ENCODE measurements around the gene TOMM34.

TOMM34 gene

GRCh38 chr20:44930517-44931168 lies 29.6 kb downstream of the TOMM34 start:
- no peak for TF ChIP-seq CTCF (IDR thresholded peaks at IDR 0.05; ENCODE audit: control extremely low read depth, extremely low read depth, low read depth, missing control alignments)
- ChIA-PET CTCF (interaction anchor here (2.5 to 2.6 kb wide), 2 partner anchors 11 to 13 kb away, joined by 8 read pairs; no protein-coding TSS in a partner anchor), POLR2A (no interaction called here)
- DNase-seq (ENCODE audit: extremely low spot score) = no peak

GRCh38 chr20:44928595-44928994 lies 31.6 kb downstream of the TOMM34 start:
- POLR2A ChIA-PET = no interaction called here
- CTCF ChIA-PET = interaction anchor here (1.1 to 2.0 kb wide), 3 partner anchors 11 to 40 kb away, joined by 3 to 5 read pairs (median 3); no protein-coding TSS in a partner anchor
- no peak for TF ChIP-seq CTCF (IDR thresholded peaks at IDR 0.05; ENCODE audit: control extremely low read depth, extremely low read depth, low read depth, missing control alignments)
- DNase-seq (ENCODE audit: extremely low spot score) = no peak

GRCh38 chr20:44924541-44924940 lies 35.7 kb downstream of the TOMM34 start:
- DNase-seq (ENCODE audit: extremely low spot score) = no peak
- ChIA-PET CTCF (interaction anchor here (1.0 to 1.9 kb wide), 4 partner anchors 17 to 177 kb away, joined by 3 to 7 read pairs (median 4); no protein-coding TSS in a partner anchor), POLR2A (no interaction called here)
- TF ChIP-seq CTCF (IDR thresholded peaks at IDR 0.05; ENCODE audit: control extremely low read depth, extremely low read depth, low read depth, missing control alignments) = no peak

GRCh38 chr20:44921447-44921846 lies 38.8 kb downstream of the TOMM34 start:
- CTCF ChIA-PET = no interaction called here
- POLR2A ChIA-PET = no interaction called here
- DNase-seq (ENCODE audit: extremely low spot score) = no peak
- no peak for TF ChIP-seq CTCF (IDR thresholded peaks at IDR 0.05; ENCODE audit: control extremely low read depth, extremely low read depth, low read depth, missing control alignments)

- TF ChIP-seq CTCF (IDR thresholded peaks at IDR 0.05; ENCODE audit: control extremely low read depth, extremely low read depth, low read depth, missing control alignments) = no peak
- ChIA-PET CTCF (interaction anchor here (0.7 to 2.6 kb wide), 3 partner anchors 12 to 35 kb away, joined by 3 to 8 read pairs (median 7); no protein-coding TSS in a partner anchor), POLR2A (no interaction called here)
- no peak for DNase-seq (ENCODE audit: extremely low spot score)
Observed at GRCh38 chr20:44918761-44919160, 41.4 kb downstream of the TOMM34 start.

GRCh38 chr20:44918342-44918741 lies 41.9 kb downstream of the TOMM34 start:
- POLR2A ChIA-PET = no interaction called here
- CTCF ChIA-PET = interaction anchor here (0.7 to 2.6 kb wide), 4 partner anchors 10 to 34 kb away, joined by 3 to 8 read pairs (median 5); no protein-coding TSS in a partner anchor
- no peak for TF ChIP-seq CTCF (IDR thresholded peaks at IDR 0.05; ENCODE audit: control extremely low read depth, extremely low read depth, low read depth, missing control alignments)

More at GRCh38 chr20:44918342-44918741, 41.9 kb downstream of the TOMM34 start:
- DNase-seq (ENCODE audit: extremely low spot score) = no peak

Data from GM10248 (cell line).